Measurements from ENCODE around the gene AMZ1.
A peak's percentile ranks its signal among the peaks of the same experiment; 100 is the strongest.

GRCh38 chr7:2729893-2730716, 42.1 kb downstream of the AMZ1 start:
- no peak for TF ChIP-seq POLR2A (IDR thresholded peaks at IDR 0.05)
- peak; percentile 59 to 78 (median 67) for TF ChIP-seq POLR2AphosphoS5 (IDR thresholded peaks at IDR 0.05)
- no peak for TF ChIP-seq CTCF (IDR thresholded peaks at IDR 0.05)

Data from sigmoid colon (tissue), 4 donors.